Esophagus muscularis mucosa (tissue), 4 donors: Measurements from ENCODE around the gene UVSSA. TPM values are rescaled to one million over a fixed set of nuclear protein-coding genes. Genes with fewer than 3 reads are reported as not detected.
A peak's percentile ranks its signal among the peaks of the same experiment; 100 is the strongest.

Experiments
- DNase-seq: peaks from one replicate; pipeline ENCODE4 v3.0.0-alpha.2; 2017; ENCODE audit errors: extremely low spot score
- H3K27ac ChIP-seq, 4 donors: fragments of 200-600 bp; sonication (generic); replicated peaks in 1 of 4; 1 replicate in 3 of 4; 2 replicates in 1 of 4; pipeline ENCODE4 v1.5.1; 2016 to 2019; ENCODE audit warnings: mild to moderate bottlenecking in 1 of 4
- H3K27me3 ChIP-seq, 4 donors: fragments of 200-600 bp; sonication (generic); one replicate each; pipeline versions ENCODE4 v1.5.1 to v1.6.0; 2016 to 2019
- H3K36me3 ChIP-seq, 4 donors: fragments of 200-600 bp; sonication (generic); one replicate each; pipeline ENCODE4 v1.5.1; 2016 to 2019
- H3K4me1 ChIP-seq, 4 donors: fragments of 200-600 bp; sonication (generic); one replicate each; pipeline ENCODE4 v1.5.1; 2016 to 2019
- H3K4me3 ChIP-seq, 4 donors: fragments of 200-600 bp; sonication (generic); 1 replicate in 2 of 4; 2 replicates in 2 of 4; pipeline ENCODE4 v1.5.1; 2016 to 2019; ENCODE audit warnings: mild to moderate bottlenecking in 4 of 4, moderate library complexity in 1 of 4
- H3K9me3 ChIP-seq, 4 donors: fragments of 200-600 bp; sonication (generic); 1 replicate in 3 of 4; 2 replicates in 1 of 4; pipeline ENCODE4 v1.5.1; 2016 to 2019
- EP300 ChIP-seq: sonication (generic); formaldehyde crosslinking; IDR thresholded peaks from one replicate; pipeline ENCODE4 v1.6.1; 2017; ENCODE audit warnings: antibody characterized with exemption
- POLR2A ChIP-seq: fragments of 450-650 bp; IDR thresholded peaks from one replicate; pipeline ENCODE4 v1.6.1; 2017; ENCODE audit warnings: antibody characterized with exemption, moderate library complexity, mild to moderate bottlenecking, low read depth
- POLR2AphosphoS5 ChIP-seq, 2 donors: sonication (generic); formaldehyde crosslinking; IDR thresholded peaks; one replicate each; pipeline ENCODE4 v1.6.1; 2017; ENCODE audit warnings: antibody characterized with exemption in 2 of 2
- WGBS: methylation state at CpG from one replicate; pipeline ENCODE4 v1.1.5; 2018; 5-methylcytosine and 5-hydroxymethylcytosine counted together
- intact Hi-C: fragments of 100-400 bp; cut with DNase I; formaldehyde crosslinking; loops from one replicate; pipeline ENCODE4 v1.15.1; 2023
- total RNA-seq, 4 donors: library from RNA; depleted of rRNA; stranded (reverse); fragments of >200 nt; gene quantifications; one replicate each; pipeline versions ENCODE4 v1.1.0 to v1.2.1, GENCODE V29; 2016
- TF ChIP-seq, protein P1 (sequence below), 3 experiments: fragments of 200-600 bp in 2 of 3; fragments of 450-650 bp in 1 of 3; sonication (generic) in 2 of 3; IDR thresholded peaks; one replicate each; pipeline ENCODE4 v1.5.1; 2017 to 2019; ENCODE audit warnings: antibody characterized with exemption in 3 of 3, mild to moderate bottlenecking in 2 of 3, moderate library complexity in 1 of 3

The UVSSA gene
- total RNA-seq, 4 donors from 2014 or later, result 8.9 to 16.5 (median 13.1) TPM

- intact Hi-C loops, result loop anchor here (5.0 to 10.0 kb wide), 3 partner anchors 154 to 366 kb away; partner anchors contain the start of genes TACC3 and TMEM129
- Histone ChIP-seq H3K27me3 (no peaks in the 10 kb centered on the region), H3K4me1 (peaks cover 0 to 16% (median 6%) of the 10 kb centered on the region in 4 donors), H3K4me3 (no peak overlapping the region), H3K36me3 (peaks cover 15 to 80% (median 53%) of the 10 kb centered on the region in 4 donors), H3K9me3 (no peaks in the 10 kb centered on the region), H3K27ac (no peak overlapping the region)
- no peak for DNase-seq
- 94% methylated on average over 38 of the region's 38 CpGs for WGBS
- TF ChIP-seq POLR2A (no peak), EP300 (no peak), POLR2AphosphoS5 (IDR thresholded peaks at IDR 0.05) (no peak)
- TF ChIP-seq, protein P1, sequence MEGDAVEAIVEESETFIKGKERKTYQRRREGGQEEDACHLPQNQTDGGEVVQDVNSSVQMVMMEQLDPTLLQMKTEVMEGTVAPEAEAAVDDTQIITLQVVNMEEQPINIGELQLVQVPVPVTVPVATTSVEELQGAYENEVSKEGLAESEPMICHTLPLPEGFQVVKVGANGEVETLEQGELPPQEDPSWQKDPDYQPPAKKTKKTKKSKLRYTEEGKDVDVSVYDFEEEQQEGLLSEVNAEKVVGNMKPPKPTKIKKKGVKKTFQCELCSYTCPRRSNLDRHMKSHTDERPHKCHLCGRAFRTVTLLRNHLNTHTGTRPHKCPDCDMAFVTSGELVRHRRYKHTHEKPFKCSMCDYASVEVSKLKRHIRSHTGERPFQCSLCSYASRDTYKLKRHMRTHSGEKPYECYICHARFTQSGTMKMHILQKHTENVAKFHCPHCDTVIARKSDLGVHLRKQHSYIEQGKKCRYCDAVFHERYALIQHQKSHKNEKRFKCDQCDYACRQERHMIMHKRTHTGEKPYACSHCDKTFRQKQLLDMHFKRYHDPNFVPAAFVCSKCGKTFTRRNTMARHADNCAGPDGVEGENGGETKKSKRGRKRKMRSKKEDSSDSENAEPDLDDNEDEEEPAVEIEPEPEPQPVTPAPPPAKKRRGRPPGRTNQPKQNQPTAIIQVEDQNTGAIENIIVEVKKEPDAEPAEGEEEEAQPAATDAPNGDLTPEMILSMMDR (IDR thresholded peaks at IDR 0.05), result no peak
These were observed 11.6 kb downstream of the UVSSA start for GRCh38 chr4:1358421-1359143.

GRCh38 chr4:1359144-1359501, 12.1 kb downstream of the UVSSA start:
- Histone ChIP-seq H3K9me3 (no peaks in the 10 kb centered on the region), H3K27me3 (no peaks in the 10 kb centered on the region), H3K4me1 (peaks cover 0 to 16% (median 6%) of the 10 kb centered on the region in 4 donors), H3K27ac (no peak overlapping the region), H3K4me3 (no peak overlapping the region), H3K36me3 (peaks cover 15 to 75% (median 48%) of the 10 kb centered on the region in 4 donors)
- TF ChIP-seq, protein P1 (IDR thresholded peaks at IDR 0.05), result no peak
- TF ChIP-seq EP300 (no peak), POLR2AphosphoS5 (IDR thresholded peaks at IDR 0.05) (no peak), POLR2A (no peak)
- intact Hi-C loops, result loop anchor here (5.0 to 10.0 kb wide), 3 partner anchors 153 to 366 kb away; partner anchors contain the start of genes TACC3 and TMEM129
- no peak for DNase-seq
- WGBS, result 95% methylated on average over 14 of the region's 14 CpGs

DNA sequence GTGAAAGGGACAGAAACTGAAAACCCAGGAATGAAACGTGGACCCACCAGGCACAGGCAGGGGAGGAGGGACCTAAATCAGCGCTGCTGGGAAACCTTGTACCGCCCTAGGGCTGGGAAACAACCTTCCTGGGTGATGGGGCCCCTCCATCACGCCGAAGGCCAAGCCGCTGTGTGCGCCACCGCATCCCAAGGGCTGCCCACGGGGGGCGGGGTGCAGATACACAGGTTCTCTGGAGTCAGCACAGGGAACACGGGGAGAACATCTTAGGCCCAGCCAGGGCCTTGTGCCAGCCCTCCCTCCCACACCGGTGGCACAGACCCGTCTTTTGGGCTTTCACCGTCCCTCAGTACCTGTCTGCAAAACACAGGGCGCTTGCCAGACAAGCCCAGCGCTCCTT, 13.0 kb downstream of the UVSSA start:
- no peak for DNase-seq
- no peak for TF ChIP-seq EP300
- TF ChIP-seq POLR2AphosphoS5 (IDR thresholded peaks at IDR 0.05), result no peak
- TF ChIP-seq POLR2A, result no peak
- TF ChIP-seq, protein P1 (IDR thresholded peaks at IDR 0.05), result no peak
- no peaks in the 10 kb centered on the region for H3K9me3 ChIP-seq
- no peaks in the 10 kb centered on the region for H3K27me3 ChIP-seq
- intact Hi-C loops, result loop anchor here (5.0 to 10.0 kb wide), 3 partner anchors 152 to 365 kb away; partner anchors contain the start of genes TACC3 and TMEM129
- H3K4me3 ChIP-seq, result no peak overlapping the region
- H3K36me3 ChIP-seq, result peaks cover 10 to 75% (median 44%) of the 10 kb centered on the region in 4 donors
- peak overlapping the region in 1 of 4 donors; percentile 39 for H3K27ac ChIP-seq
- 90% methylated on average over 15 of the region's 16 CpGs for WGBS
- peaks cover 0 to 16% (median 6%) of the 10 kb centered on the region in 4 donors for H3K4me1 ChIP-seq

DNA sequence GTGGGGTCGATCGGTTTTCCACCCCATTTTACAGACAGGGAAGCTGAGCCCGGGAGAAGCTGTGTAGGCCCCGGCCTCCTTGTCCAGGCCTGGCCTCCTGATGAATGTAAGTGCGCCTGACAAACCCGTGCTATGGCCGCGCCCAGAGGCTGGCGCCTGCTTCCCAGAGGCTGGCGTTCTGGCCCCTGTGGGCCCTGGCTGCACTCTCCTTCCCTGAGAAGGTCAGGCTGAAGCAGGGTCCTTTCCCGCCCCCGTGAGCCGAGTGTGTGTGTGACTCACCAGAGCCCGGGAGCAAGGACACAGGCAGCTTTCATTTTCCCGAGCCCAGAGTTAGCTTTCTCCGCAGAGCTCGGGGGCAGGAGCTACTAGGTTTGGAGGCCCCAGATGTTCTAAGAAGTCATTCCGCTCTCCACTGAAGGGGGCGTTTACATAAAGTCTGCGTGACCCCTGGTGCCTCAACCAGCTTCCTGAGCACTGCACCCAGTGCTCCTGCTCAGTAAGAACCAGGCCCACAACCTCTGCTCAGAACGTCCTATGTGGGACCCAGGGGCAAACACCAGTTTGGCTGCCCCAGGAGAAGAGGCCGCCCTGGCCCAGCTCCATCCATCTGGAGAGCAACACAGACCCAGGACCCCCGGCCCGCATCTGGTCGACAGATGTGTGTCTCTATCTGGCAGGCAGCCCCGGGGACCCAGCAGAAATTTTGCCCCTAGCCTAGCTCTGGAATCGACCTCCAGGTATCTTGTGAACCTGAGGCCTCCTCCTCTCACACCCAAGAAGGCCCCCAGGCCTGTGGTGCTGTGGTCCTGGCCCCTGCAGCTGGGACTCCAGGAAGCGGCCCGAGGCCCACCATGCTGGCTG, 13.6 kb downstream of the UVSSA start:
- H3K36me3 ChIP-seq, result peaks cover 6 to 75% (median 40%) of the 10 kb centered on the region in 4 donors
- peaks cover 0 to 16% (median 5%) of the 10 kb centered on the region in 4 donors for H3K4me1 ChIP-seq
- intact Hi-C loops, result no loop called here
- TF ChIP-seq EP300 (no peak), POLR2AphosphoS5 (IDR thresholded peaks at IDR 0.05) (no peak)
- TF ChIP-seq, protein P1 (IDR thresholded peaks at IDR 0.05), result no peak
- H3K4me3 ChIP-seq, result no peak overlapping the region
- 88% methylated on average over 19 of the region's 29 CpGs for WGBS
- DNase-seq, result no peak
- H3K9me3 ChIP-seq, result no peaks in the 10 kb centered on the region
- H3K27me3 ChIP-seq, result no peaks in the 10 kb centered on the region
- H3K27ac ChIP-seq, result peak overlapping the region in 1 of 4 donors; percentile 39
